Kidney capillary endothelial cell (primary cell): ENCODE data around the gene ZNF217.
"Not testable (repeated sequence)": the region's sequence is repeated elsewhere in the genome, so short reads cannot be mapped to it uniquely, and the experiment has no call there.

Experiments used
- DNase-seq: peaks from one replicate; pipeline ENCODE4 v3.0.0-alpha.2; 2018; ENCODE audit warnings: low spot score

ZNF217 gene

GRCh38 chr20:53593466-53594007 lies at the start of gene ZNF217:
Gene ZNF217 (minus strand): TSS chr20:53593839. CDS start chr20:53582826, 11,013 bp downstream.
- DNase-seq, result peak; percentile 53

- peak; percentile 84 for DNase-seq
These were observed 49.6 kb upstream of the ZNF217 start for GRCh38 chr20:53643031-53643832.

- DNase-seq, result no peak
These were observed 48.8 kb upstream of the ZNF217 start for GRCh38 chr20:53642196-53643030.

GRCh38 chr20:53639647-53640440 lies 46.2 kb upstream of the ZNF217 start:
- no peak for DNase-seq

GRCh38 chr20:53639128-53639527 lies 45.5 kb upstream of the ZNF217 start:
- no peak for DNase-seq

GRCh38 chr20:53637310-53637709 lies 43.7 kb upstream of the ZNF217 start:
- not testable (repeated sequence) for DNase-seq

- DNase-seq, result no peak
These were observed 43.0 kb upstream of the ZNF217 start for GRCh38 chr20:53636540-53637097.

- DNase-seq, result no peak
These were observed 41.6 kb upstream of the ZNF217 start for GRCh38 chr20:53635221-53635620.

GRCh38 chr20:53631909-53632662 lies 38.4 kb upstream of the ZNF217 start:
- DNase-seq, result no peak

- no peak for DNase-seq
These were observed 35.8 kb upstream of the ZNF217 start for GRCh38 chr20:53629436-53629835.

- not testable (repeated sequence) for DNase-seq
These were observed 35.1 kb upstream of the ZNF217 start for GRCh38 chr20:53628758-53629157.

GRCh38 chr20:53628076-53628475 lies 34.4 kb upstream of the ZNF217 start:
- DNase-seq, result no peak

GRCh38 chr20:53627001-53627400 lies 33.4 kb upstream of the ZNF217 start:
- not testable (repeated sequence) for DNase-seq

GRCh38 chr20:53626584-53626983 lies 32.9 kb upstream of the ZNF217 start:
- DNase-seq, result no peak

- no peak for DNase-seq
These were observed 31.9 kb upstream of the ZNF217 start for GRCh38 chr20:53625311-53626129.

- not testable (repeated sequence) for DNase-seq
These were observed 31.2 kb upstream of the ZNF217 start for GRCh38 chr20:53624927-53625250.

- DNase-seq, result peak; percentile 73
These were observed 30.0 kb upstream of the ZNF217 start for GRCh38 chr20:53623454-53624211.

- DNase-seq, result no peak
These were observed 29.5 kb upstream of the ZNF217 start for GRCh38 chr20:53623134-53623453.
